ENCODE data around the gene SLC12A4. TPM values are rescaled to one million over a fixed set of nuclear protein-coding genes. Genes with fewer than 3 reads are reported as not detected.
A peak's percentile ranks its signal among the peaks of the same experiment; 100 is the strongest.

SLC12A4 gene
- total and polyA plus RNA-seq, 8 donors: 5.7 to 136 (median 20.1) TPM

DNA sequence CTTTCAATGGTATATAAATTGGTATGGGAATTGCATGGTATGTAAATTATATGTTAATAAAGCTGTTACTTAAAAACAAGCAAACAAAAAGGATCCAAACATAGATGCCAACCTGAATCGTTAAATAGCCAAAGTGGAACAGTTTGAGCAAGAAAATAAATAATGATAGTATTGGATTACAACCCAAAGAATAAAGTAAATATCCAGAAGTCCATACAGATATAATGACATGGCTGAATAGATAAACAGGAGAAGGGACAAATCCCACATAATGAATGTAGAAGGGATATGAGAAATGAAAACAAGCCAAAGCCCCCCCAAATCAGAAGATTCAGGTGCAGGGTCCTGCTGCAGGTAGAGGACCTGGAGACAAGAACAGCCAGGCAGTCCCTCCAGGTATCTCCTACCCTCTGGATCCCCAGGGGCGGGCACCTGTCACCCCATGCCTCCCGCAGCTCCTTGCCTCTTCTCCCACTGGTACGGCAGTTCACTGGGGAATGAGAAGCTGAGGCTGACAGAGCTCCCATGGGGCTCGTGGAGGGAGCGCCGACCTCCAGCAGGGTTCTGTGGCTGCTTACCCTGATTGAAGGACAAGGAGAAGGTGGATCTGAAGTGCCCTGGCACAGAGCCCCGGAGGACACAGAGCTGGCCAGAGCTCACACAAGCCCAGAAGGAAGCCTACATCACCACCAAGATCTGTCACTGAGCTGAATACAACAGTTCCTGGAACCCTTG is 14.6 kb downstream of the SLC12A4 start:
- intact Hi-C loops (cut with DNase I; ENCODE audit: low total_unique reads): no loop called here
- Histone ChIP-seq H3K9me3 (no peaks in the 10 kb centered on the region), H3K4me1 (peaks cover 0 to 25% (median 17%) of the 10 kb centered on the region in 4 donors), H3K27me3 (no peaks in the 10 kb centered on the region), H3K27ac (peak overlapping the region in 2 of 5 donors; percentile 26 to 48), H3K4me3 (no peak overlapping the region), H3K36me3 (peaks cover 57 to 98% (median 89%) of the 10 kb centered on the region in 4 donors)
- DNase-seq: no peak
- TF ChIP-seq POLR2AphosphoS5 (IDR thresholded peaks at IDR 0.05): no peak
- TF ChIP-seq, protein P1, sequence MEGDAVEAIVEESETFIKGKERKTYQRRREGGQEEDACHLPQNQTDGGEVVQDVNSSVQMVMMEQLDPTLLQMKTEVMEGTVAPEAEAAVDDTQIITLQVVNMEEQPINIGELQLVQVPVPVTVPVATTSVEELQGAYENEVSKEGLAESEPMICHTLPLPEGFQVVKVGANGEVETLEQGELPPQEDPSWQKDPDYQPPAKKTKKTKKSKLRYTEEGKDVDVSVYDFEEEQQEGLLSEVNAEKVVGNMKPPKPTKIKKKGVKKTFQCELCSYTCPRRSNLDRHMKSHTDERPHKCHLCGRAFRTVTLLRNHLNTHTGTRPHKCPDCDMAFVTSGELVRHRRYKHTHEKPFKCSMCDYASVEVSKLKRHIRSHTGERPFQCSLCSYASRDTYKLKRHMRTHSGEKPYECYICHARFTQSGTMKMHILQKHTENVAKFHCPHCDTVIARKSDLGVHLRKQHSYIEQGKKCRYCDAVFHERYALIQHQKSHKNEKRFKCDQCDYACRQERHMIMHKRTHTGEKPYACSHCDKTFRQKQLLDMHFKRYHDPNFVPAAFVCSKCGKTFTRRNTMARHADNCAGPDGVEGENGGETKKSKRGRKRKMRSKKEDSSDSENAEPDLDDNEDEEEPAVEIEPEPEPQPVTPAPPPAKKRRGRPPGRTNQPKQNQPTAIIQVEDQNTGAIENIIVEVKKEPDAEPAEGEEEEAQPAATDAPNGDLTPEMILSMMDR (IDR thresholded peaks at IDR 0.05): no peak
- no peak for TF ChIP-seq EP300 (IDR thresholded peaks at IDR 0.05)
- no peak for TF ChIP-seq POLR2A (IDR thresholded peaks at IDR 0.05)
- WGBS, 5 donors: 77 to 85% (median 82%) methylated on average over 8 of the region's 8 CpGs

DNA sequence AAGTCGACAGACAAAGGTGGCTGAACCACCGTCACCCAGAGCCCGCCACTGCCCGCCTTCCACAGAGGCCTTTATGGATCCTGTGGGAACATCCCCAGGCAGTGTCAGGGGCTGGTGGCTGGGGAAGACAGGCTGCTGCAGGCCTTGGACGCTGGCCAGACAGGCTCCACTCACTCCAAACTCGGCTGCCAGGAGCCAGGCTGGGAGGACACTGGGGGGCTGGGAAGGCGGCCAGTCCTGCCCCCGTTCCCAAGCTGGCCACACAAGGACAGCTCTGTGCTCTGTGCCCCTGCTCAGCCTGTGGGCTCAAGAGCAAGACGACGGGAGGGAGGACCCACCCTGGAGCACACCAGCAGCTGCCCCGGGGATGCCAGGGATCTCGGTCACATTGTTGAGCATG is 17.0 kb downstream of the SLC12A4 start:
- H3K27me3 ChIP-seq: no peaks in the 10 kb centered on the region
- no peak overlapping the region for H3K4me3 ChIP-seq
- 61 to 76% (median 73%) methylated on average over 8 to 12 of the region's 12 CpGs for WGBS, 5 donors
- DNase-seq: peak in 1 of 2 donors; percentile 65
- intact Hi-C loops (cut with DNase I; ENCODE audit: low total_unique reads): no loop called here
- peaks cover 0 to 23% (median 13%) of the 10 kb centered on the region in 4 donors for H3K4me1 ChIP-seq
- peaks cover 67 to 100% (median 95%) of the 10 kb centered on the region in 4 donors for H3K36me3 ChIP-seq
- TF ChIP-seq POLR2A (IDR thresholded peaks at IDR 0.05) (no peak), POLR2AphosphoS5 (IDR thresholded peaks at IDR 0.05) (no peak)
- no peaks in the 10 kb centered on the region for H3K9me3 ChIP-seq
- H3K27ac ChIP-seq: peak overlapping the region in 3 of 5 donors; percentile 20 to 37 (median 36)

DNA sequence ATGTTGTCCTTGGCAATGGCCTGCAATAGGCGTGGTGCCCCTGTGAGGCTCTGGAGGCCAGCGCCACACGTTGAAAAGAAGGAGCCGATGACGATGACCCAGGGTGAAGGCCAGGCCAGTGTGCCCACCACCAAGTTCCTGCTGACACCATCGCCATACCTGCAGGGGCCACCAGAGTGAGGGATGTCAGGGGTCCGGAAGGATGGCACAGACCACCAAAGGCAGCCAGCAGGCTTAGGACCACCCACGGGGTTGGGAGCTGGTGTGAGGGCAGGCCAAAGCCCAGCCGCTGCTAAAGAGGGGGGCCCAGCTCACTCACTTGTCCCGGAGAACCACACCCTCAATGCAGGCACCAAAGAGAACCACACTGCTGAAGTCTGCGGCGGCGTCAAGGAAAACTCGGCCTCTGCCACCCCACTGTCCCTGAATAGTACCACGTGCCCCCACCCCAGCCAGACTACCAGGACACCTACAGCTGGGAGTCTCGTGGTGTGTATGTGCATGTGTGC is 18.0 kb downstream of the SLC12A4 start:
- H3K4me1 ChIP-seq: peaks cover 2 to 24% (median 16%) of the 10 kb centered on the region in 4 donors
- 85 to 91% (median 90%) methylated on average over 14 to 16 of the region's 16 CpGs for WGBS, 5 donors
- intact Hi-C loops (cut with DNase I; ENCODE audit: low total_unique reads): no loop called here
- H3K4me3 ChIP-seq: no peak overlapping the region
- TF ChIP-seq POLR2AphosphoS5 (IDR thresholded peaks at IDR 0.05): no peak
- TF ChIP-seq POLR2A (IDR thresholded peaks at IDR 0.05): no peak
- no peak for TF ChIP-seq EP300 (IDR thresholded peaks at IDR 0.05)
- TF ChIP-seq, protein P1 (IDR thresholded peaks at IDR 0.05): no peak
- peaks cover 77 to 100% (median 97%) of the 10 kb centered on the region in 4 donors for H3K36me3 ChIP-seq
- no peak overlapping the region for H3K27ac ChIP-seq
- H3K9me3 ChIP-seq: no peaks in the 10 kb centered on the region
- H3K27me3 ChIP-seq: no peaks in the 10 kb centered on the region
- DNase-seq: no peak

DNA sequence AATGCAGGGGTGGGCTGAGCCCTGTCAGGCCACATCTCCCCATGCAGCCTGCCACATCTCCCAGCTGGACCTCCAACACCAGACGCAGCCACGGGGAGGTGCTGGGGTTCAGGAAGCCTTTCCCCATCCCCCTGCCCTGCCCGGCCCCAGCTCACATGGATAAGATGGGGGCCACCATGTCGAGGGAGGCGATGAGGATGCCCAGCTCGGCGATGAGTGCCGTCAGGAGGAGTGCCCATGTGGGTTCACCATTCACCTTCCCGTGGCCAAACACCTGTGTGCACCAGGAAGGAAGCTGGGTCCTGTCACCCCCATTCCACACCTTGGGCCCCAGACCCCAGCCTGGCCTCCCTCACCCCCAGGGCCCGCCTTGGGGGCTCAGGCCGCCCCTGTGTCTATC is 18.8 kb downstream of the SLC12A4 start:
- peaks cover 78 to 100% (median 97%) of the 10 kb centered on the region in 4 donors for H3K36me3 ChIP-seq

More for the DNA sequence above, 18.8 kb downstream of the SLC12A4 start:
- no peak for DNase-seq
- intact Hi-C loops (cut with DNase I; ENCODE audit: low total_unique reads): no loop called here
- Histone ChIP-seq H3K4me1 (peaks cover 5 to 31% (median 21%) of the 10 kb centered on the region in 4 donors), H3K4me3 (no peak overlapping the region), H3K9me3 (no peaks in the 10 kb centered on the region), H3K27me3 (no peaks in the 10 kb centered on the region), H3K27ac (no peak overlapping the region)
- WGBS, 5 donors: 81 to 90% (median 88%) methylated on average over 3 to 11 of the region's 11 CpGs
- TF ChIP-seq POLR2AphosphoS5 (IDR thresholded peaks at IDR 0.05) (no peak), POLR2A (IDR thresholded peaks at IDR 0.05) (no peak), EP300 (IDR thresholded peaks at IDR 0.05) (no peak)
- TF ChIP-seq, protein P1 (IDR thresholded peaks at IDR 0.05): no peak

All from stomach (tissue), 9 donors.